SK-N-SH (cell line): Measurements from ENCODE around the gene ZSCAN21. TPM values are rescaled to one million over a fixed set of nuclear protein-coding genes. Genes with fewer than 3 reads are reported as not detected.

Source experiments
- CTCF ChIA-PET: fragments of 300-600, 350-600 bp; formaldehyde crosslinking; extraction: SDS; loops from one replicate; lab custom pipeline; 2021; lab: Yijun Ruan, JAX
- POLR2A ChIA-PET: fragments of 350-600 bp; sonication (Branson Sonifier 250); formaldehyde crosslinking; extraction: SDS; loops from one replicate; lab custom pipeline; 2020; ENCODE audit warnings: antibody characterized with exemption, inconsistent platforms; lab: Yijun Ruan, JAX
- DNase-seq: peaks from one replicate; pipeline ENCODE4 v3.0.0; 2012
- H2AFZ ChIP-seq: fragments of 200-600 bp; sonication (generic); 2 replicates; pipeline ENCODE4 v1.8.1; 2016; ENCODE audit warnings: antibody characterized with exemption, mild to moderate bottlenecking, low read depth
- H3F3A ChIP-seq: fragments of 200-600 bp; sonication (generic); replicated peaks from 2 replicates; pipeline ENCODE3; 2016; ENCODE audit warnings: antibody characterized with exemption, mild to moderate bottlenecking; ENCODE audit not compliant: insufficient read depth
- H3K27ac ChIP-seq, 2 experiments: fragments of 200-500 bp in 1 of 2; fragments of 200-600 bp in 1 of 2; sonication (Bioruptor generic) in 1 of 2; sonication (generic), shearing (Covaris generic) in 1 of 2; 2 replicates each; pipeline versions ENCODE4 v1.5.1 to v1.6.1; 2014 to 2016; ENCODE audit warnings: low read depth in 2 of 2, inconsistent platforms in 1 of 2, low read length in 1 of 2, mild to moderate bottlenecking in 1 of 2, mixed read lengths in 1 of 2
- H3K27me3 ChIP-seq: fragments of 200-600 bp; sonication (generic), shearing (Covaris generic); 2 replicates; pipeline ENCODE4 v1.6.1; 2016; ENCODE audit warnings: mixed run types; ENCODE audit not compliant: insufficient read depth
- H3K36me3 ChIP-seq, 2 experiments: fragments of 200-500 bp in 1 of 2; fragments of 200-600 bp in 1 of 2; sonication (Bioruptor generic) in 1 of 2; sonication (generic) in 1 of 2; replicated peaks in 1 of 2; 2 replicates each; pipeline versions ENCODE3 to v1.5.1; 2014 to 2016; ENCODE audit warnings: low read length in 1 of 2, mild to moderate bottlenecking in 1 of 2; ENCODE audit not compliant: insufficient read depth in 2 of 2, control insufficient read depth in 1 of 2
- H3K4me1 ChIP-seq, 2 experiments: fragments of 200-500 bp in 1 of 2; fragments of 200-600 bp in 1 of 2; sonication (Bioruptor generic) in 1 of 2; sonication (generic), shearing (Covaris generic) in 1 of 2; 2 replicates each; pipeline versions ENCODE4 v1.5.1 to v1.6.1; 2014 to 2016; ENCODE audit warnings: low read depth in 1 of 2, low read length in 1 of 2, mixed run types in 1 of 2; ENCODE audit not compliant: insufficient read depth in 2 of 2, control insufficient read depth in 1 of 2
- H3K4me2 ChIP-seq: fragments of 200-600 bp; sonication (generic), shearing (Covaris generic); 2 replicates; pipeline ENCODE4 v1.6.1; 2017; ENCODE audit warnings: mixed run types
- H3K4me3 ChIP-seq, 2 experiments: fragments of 200-500 bp in 1 of 2; fragments of 200-600 bp in 1 of 2; sonication (Bioruptor generic) in 1 of 2; sonication (generic), shearing (Covaris generic) in 1 of 2; 2 replicates each; pipeline versions ENCODE4 v1.5.1 to v1.8.1; 2014 to 2016; ENCODE audit warnings: low read depth in 2 of 2, inconsistent platforms in 1 of 2, low read length in 1 of 2, mild to moderate bottlenecking in 1 of 2, mixed read lengths in 1 of 2, moderate library complexity in 1 of 2
- H3K79me2 ChIP-seq: fragments of 200-600 bp; sonication (generic); 2 replicates; pipeline ENCODE4 v1.8.1; 2017; ENCODE audit warnings: mild to moderate bottlenecking; ENCODE audit not compliant: insufficient read depth
- H3K9ac ChIP-seq: fragments of 200-600 bp; sonication (generic); 2 replicates; pipeline ENCODE4 v1.6.1; 2017; ENCODE audit warnings: mixed run types
- H3K9me2 ChIP-seq: fragments of 200-600 bp; sonication (generic); 2 replicates; pipeline ENCODE4 v1.6.1; 2017; ENCODE audit warnings: mixed run types
- H3K9me3 ChIP-seq: fragments of 200-600 bp; sonication (generic); 2 replicates; pipeline ENCODE4 v1.6.1; 2017; ENCODE audit warnings: mixed run types, mild to moderate bottlenecking, moderate library complexity
- H4K20me1 ChIP-seq: fragments of 200-600 bp; sonication (generic); 2 replicates; pipeline ENCODE4 v1.6.1; 2017; ENCODE audit warnings: mild to moderate bottlenecking, mixed run types; ENCODE audit not compliant: insufficient read depth
- CTCF ChIP-seq: fragments of 200-600 bp; sonication (generic); IDR thresholded peaks from 2 replicates; pipeline ENCODE4 v1.6.1; 2017; ENCODE audit warnings: antibody characterized with exemption, mild to moderate bottlenecking, moderate library complexity
- EP300 ChIP-seq, 2 experiments: IDR thresholded peaks; 2 replicates each; pipeline versions ENCODE4 v1.4.0 to v1.6.1; 2012; ENCODE audit warnings: borderline replicate concordance in 1 of 2, low read depth in 1 of 2, low read length in 1 of 2
- FOSL2 ChIP-seq: IDR thresholded peaks from 2 replicates; pipeline ENCODE4 v1.4.0; 2012; ENCODE audit warnings: low read depth, mild to moderate bottlenecking, moderate library complexity, borderline replicate concordance
- FOXJ3 ChIP-seq: sonication (generic); formaldehyde crosslinking; IDR thresholded peaks from 2 replicates; pipeline ENCODE4 v1.5.1; 2020; ENCODE audit warnings: mild to moderate bottlenecking, missing genetic modification reagents
- FOXM1 ChIP-seq: IDR thresholded peaks from 2 replicates; pipeline ENCODE4 v1.4.0; 2012; ENCODE audit warnings: low read depth, mild to moderate bottlenecking
- MXI1 ChIP-seq: IDR thresholded peaks from 2 replicates; pipeline ENCODE4 v1.6.1; 2012; ENCODE audit warnings: mild to moderate bottlenecking, low read depth, low read length, improper control_type of control experiment
- POLR2AphosphoS5 ChIP-seq: IDR thresholded peaks from 2 replicates; pipeline ENCODE4 v1.6.1; 2012; ENCODE audit warnings: low read depth, low read length
- REST ChIP-seq: IDR thresholded peaks from 2 replicates; pipeline ENCODE4 v1.6.1; 2012; ENCODE audit warnings: mild to moderate bottlenecking, low read depth, low read length, moderate library complexity
- RFX5 ChIP-seq: IDR thresholded peaks from 2 replicates; pipeline ENCODE4 v1.6.1; 2012; ENCODE audit warnings: mild to moderate bottlenecking, improper control_type of control experiment, low read length
- SIN3A ChIP-seq: IDR thresholded peaks from 2 replicates; pipeline ENCODE4 v1.6.1; 2012; ENCODE audit warnings: low read depth, mild to moderate bottlenecking, low read length, moderate library complexity, borderline replicate concordance
- USF2 ChIP-seq: fragments of 150-350 bp; IDR thresholded peaks from 2 replicates; pipeline ENCODE4 v1.6.1; 2017; ENCODE audit warnings: antibody characterized with exemption, low read length, low read depth, borderline replicate concordance
- WGBS: methylation state at CpG from one replicate; pipeline ENCODE4 v1.1.6; 2017; ENCODE audit warnings: low lambda C conversion rate; 5-methylcytosine and 5-hydroxymethylcytosine counted together
- polyA plus RNA-seq, 3 experiments: library from polyadenylated mRNA; depleted of rRNA; stranded (reverse); fragments of >200 nt; gene quantifications; 2 replicates each; pipeline ENCODE4 v1.2.3, GENCODE V29; 2012

Gene ZSCAN21
- polyA plus RNA-seq, 1 of the 3 experiments (the other 2 are of a cell fraction), result 17.5 TPM

- Histone ChIP-seq H4K20me1 (no peaks in the 10 kb centered on the region), H3K4me3 (no peak overlapping the region), H3K9ac (no peak overlapping the region; the same call in 1 of the 2 replicates), H3K27me3 (no peaks in the 10 kb centered on the region), H3K9me3 (no peaks in the 10 kb centered on the region), H3K27ac (peak overlapping the region; percentile 2 to 98; a peak in 3 of 4 replicates), H3K9me2 (no peaks in the 10 kb centered on the region), H3K36me3 (peaks cover 57 to 62% of the 10 kb centered on the region in 2 experiments), H2AFZ (no peak overlapping the region), H3K4me1 (peaks cover 27 to 43% of the 10 kb centered on the region in 2 experiments), H3K79me2 (peaks cover 78% of the 10 kb centered on the region), H3F3A (peaks cover 91% of the 10 kb centered on the region), H3K4me2 (no peak overlapping the region; the same call in 1 of the 2 replicates)
- TF ChIP-seq FOXM1, result no peak
- no peak for TF ChIP-seq REST
- peak; percentile 42 for TF ChIP-seq CTCF
- no peak for TF ChIP-seq RFX5
- TF ChIP-seq FOSL2, result no peak
- TF ChIP-seq FOXJ3, result no peak
- peak; percentile 87; the same call in 1 of the 2 replicates for TF ChIP-seq SIN3A
- TF ChIP-seq USF2, result no peak
- peak; percentile 90 for TF ChIP-seq MXI1
- TF ChIP-seq POLR2AphosphoS5, result peak; percentile 35; the same call in 1 of the 2 replicates
- no peak for TF ChIP-seq EP300 (IDR thresholded peaks at IDR 0.05; ENCODE audit: borderline replicate concordance in 1 of 2, low read depth in 1 of 2, low read length in 1 of 2)
- POLR2A ChIA-PET, result interaction anchor here (7.5 kb wide), 1 partner anchor 9 kb away, joined by 98 read pairs; the partner anchor contains the start of genes AP4M1 and MCM7
- CTCF ChIA-PET, result interaction anchor here (1.1 kb wide), 1 partner anchor 40 kb away, joined by 4 read pairs; no protein-coding TSS in a partner anchor
- DNase-seq, result peak; percentile 65
- 70% methylated on average over 19 of the region's 19 CpGs for WGBS
Measured at GRCh38 chr7:100091411-100092181, 42.0 kb downstream of the ZSCAN21 start.
